8988T (cell line): ENCODE results near the gene LHFPL3.

Source experiments
- DNase-seq: peaks from one replicate; pipeline ENCODE4 v3.0.0; 2011

LHFPL3 gene

DNA sequence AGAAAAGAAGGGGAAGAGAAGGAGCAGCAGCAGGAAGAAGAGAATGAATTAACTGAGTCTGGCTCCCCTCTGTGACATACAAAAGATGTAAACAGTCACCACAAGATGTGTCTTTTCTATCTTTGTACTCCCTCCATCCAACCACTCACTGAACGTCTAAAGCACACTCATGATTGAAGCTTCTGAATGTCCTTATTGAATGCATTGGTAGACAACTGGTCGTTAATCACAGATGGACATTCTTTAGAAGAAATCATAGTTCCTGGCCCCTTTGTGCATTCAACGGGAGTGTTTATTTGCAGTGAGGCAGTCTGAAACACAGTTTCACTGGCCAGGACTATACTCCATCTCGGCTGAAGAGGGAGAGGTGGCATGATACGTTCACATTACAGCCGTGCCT is 479.3 kb downstream of the LHFPL3 start:
- no peak for DNase-seq

GRCh38 chr7:104809906-104810305 is 481.5 kb downstream of the LHFPL3 start:
- no peak for DNase-seq

DNA sequence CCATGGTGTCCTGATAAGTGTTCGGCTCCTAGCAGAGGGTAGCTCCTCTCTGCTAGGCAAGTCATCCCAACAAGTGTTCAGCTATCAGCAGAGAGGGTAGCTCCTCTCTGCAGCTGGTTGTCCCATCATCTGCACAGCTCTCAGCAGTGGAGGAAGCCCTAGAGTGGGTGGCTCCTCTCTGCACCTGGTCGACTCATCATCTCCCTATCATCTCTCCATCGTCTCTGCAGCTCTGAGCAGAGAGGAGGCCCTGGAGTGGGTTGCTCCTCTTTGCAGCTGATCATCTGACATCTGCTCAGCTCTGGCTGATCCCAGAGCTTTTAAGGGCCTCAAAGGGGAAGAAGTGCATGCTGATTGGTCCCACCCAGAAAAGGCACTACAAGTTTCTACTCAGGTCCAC is 485.7 kb downstream of the LHFPL3 start:
- DNase-seq: no peak

- DNase-seq: no peak
Measured at GRCh38 chr7:104814671-104815400, 486.4 kb downstream of the LHFPL3 start.

- no peak for DNase-seq
Measured at GRCh38 chr7:104816537-104816936, 488.1 kb downstream of the LHFPL3 start.

DNA sequence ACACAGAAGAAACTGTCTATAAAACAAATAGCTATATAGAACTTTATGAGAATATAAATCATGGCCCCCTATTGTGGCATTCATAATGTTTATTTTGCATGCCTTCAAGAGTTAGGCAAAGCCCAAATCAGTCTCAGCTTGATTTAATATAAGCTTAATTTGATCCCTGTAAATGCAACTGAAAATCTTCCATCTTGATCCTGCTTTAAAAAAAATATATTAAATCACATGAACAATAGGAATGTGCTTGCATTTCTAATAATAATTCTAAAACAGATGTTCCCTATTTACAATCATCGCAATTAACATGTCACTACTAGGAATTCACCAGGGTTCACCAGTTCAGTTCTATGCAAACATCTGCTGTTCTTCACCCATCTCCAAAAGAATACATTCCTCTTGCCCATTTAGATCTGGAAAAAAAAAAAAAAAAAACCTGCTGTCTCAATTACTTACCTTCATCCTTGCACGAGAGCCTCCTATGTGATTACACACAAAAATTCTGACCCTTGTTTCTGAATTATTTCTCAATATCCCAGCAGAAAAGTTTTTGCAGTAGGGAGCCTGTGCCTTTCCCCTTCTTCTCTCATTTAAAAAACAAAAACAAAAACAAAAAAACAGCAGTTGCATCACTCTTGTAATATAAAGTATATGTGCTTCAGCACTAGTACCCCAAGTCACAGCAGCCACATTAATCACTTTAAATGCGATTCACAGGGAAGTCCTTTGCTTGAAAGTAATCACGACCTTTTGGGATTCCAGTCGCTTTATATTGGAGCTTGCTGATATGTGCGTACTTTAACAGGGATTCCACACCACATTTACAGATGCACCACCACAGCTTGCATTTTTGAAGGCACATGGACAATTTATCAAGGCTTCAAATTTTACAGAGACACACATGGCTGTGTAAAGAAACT is 490.8 kb downstream of the LHFPL3 start:
- no peak for DNase-seq

DNA sequence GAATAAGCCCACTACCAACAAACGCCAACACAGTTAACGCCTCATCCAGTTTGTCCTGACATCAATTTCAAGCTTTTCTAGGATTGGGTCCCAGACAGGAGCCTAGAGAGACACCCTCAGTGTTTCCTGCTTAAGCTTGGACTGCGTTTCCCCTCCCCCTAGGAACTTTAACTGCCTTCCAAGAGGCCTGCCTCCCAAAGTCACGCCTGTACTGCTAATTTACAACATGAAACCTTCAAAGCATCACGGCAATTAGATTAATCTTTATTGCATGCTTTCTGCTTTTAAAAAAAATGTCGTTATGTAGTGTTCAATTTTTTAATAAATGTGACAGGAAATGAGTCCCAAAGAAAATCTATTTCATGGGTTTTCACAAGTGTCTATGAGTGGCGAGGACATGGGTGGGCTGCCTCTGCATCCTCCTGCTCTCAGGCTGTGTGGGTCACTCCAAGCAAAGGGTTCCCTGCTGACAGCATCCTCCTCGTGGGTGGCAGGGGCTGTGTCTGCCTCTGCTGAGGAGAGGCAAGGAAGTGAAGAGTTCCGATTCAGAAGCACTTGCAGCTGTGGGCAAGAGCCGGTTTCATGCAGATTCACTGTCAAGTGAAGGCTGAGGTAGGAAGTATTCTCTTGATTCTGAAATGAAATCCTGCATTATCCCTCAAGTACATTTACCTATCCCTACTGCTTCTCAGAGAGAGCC is 492.6 kb downstream of the LHFPL3 start:
- no peak for DNase-seq

DNA sequence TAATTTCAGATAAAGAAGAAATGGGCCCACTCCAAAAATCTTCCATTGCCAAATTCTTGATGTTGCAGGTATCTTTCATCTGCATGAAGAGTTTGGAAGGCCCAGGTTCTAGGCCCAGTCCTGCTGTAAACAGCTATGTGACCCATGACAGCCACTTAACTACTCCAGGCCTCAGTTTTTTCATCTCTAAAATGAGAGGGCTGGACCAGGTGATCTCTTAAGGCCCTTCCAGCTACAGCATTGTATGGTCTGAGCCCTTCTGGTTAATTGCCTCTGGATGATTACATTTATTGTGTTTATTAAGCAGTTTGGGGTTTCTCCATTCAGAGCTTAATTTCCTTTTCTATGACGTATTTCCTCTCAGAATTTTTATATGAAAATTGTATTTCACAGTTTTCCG is 494.8 kb downstream of the LHFPL3 start:
- DNase-seq: no peak

- no peak for DNase-seq
Measured at GRCh38 chr7:104825099-104825498, 496.7 kb downstream of the LHFPL3 start.

DNA sequence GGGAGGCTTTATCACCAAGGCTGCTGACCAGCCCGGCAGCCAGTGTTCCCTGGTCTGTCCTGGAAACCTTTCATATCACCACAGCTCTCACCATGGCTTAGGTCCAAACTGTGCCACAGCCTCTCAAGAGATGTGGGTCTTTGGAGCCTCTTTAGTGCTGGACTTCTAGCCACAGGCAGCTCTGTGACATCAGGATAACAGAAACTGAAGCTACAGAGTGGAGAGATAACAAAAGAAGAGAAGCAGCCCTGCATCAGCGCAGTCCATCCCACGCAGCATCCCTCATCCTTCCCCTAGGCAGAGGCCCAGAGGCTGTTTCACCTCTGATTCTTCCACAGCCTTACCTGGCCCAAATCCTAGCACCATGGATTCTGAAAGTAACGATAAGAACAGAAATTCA is 497.7 kb downstream of the LHFPL3 start:
- DNase-seq: no peak

- no peak for DNase-seq
Measured at GRCh38 chr7:104836976-104837375, 508.6 kb downstream of the LHFPL3 start.

DNA sequence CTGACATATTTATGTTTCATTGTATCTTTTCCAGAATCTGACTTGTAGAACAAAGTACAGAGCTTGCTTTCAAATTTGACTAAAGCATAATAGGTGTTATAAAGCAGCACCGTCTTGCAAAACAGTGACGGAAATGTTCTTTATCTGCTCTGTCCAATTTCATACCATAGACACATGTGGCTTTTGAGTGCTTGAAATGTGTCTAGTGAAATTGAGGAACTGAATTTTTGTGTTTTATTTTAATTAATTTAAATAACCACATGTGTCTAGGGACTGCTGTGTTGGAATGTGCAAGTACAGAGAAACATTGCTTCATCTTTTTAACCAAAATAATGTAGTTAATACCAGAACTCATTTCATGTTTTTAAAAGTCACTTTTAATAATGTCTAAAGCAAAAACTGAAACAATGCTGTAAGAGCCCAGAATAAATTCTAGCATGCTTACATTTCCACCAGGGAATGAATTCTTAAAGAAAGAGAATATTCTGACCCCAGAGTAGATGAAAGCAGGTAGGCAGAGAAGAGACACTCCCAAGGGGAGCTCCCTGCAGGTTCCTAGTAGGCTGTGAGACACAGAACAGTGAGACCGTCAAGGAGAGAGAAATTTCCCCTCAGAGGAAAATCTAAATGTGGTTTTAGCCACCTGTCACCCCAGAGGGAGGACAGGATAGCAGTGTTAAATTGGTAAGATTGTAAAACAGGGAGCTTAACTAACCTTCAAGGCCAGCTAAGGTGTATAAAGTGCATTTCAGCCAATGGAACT is 510.3 kb downstream of the LHFPL3 start:
- no peak for DNase-seq

DNA sequence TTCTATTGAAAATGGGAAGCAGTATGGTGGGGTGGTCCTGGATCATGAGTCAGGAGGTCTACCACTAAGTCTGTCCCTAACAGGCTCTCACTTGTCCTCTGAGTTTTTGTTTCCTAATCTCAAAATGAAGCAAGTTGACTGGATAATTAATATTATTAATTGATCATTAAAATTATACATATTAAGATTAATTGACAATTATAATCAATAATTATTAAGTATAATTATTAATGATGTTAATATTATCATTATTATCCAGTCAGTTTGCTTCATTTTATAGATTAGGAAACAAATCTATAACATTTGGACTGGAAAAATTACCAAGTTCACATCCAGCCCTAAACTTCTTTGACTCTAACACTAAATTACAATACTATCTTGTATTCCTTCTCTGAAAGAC is 511.4 kb downstream of the LHFPL3 start:
- no peak for DNase-seq

GRCh38 chr7:104841798-104842197 is 513.4 kb downstream of the LHFPL3 start:
- DNase-seq: no peak

- no peak for DNase-seq
Measured at GRCh38 chr7:104843198-104843597, 514.8 kb downstream of the LHFPL3 start.

GRCh38 chr7:104845557-104845956 is 517.2 kb downstream of the LHFPL3 start:
- DNase-seq: no peak

DNA sequence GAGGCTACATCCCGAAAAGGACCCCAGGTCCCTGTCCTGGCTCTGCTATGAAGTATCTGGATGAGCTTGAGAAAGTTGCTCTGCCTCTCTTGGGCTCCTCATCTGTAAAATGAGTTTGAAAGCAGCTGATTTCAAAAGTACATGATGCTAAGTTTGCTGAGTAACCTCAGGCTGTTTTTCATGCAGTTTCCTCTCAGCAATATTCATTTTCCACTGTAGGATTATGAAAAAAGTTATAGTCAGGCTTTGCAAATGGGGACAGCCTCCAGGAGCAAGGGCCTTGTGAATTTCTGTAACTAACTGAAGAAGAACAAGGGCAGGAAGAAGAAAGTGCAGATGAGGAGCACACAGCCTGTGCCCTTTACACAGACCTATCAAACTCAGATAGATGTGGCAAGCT is 518.3 kb downstream of the LHFPL3 start:
- no peak for DNase-seq

DNA sequence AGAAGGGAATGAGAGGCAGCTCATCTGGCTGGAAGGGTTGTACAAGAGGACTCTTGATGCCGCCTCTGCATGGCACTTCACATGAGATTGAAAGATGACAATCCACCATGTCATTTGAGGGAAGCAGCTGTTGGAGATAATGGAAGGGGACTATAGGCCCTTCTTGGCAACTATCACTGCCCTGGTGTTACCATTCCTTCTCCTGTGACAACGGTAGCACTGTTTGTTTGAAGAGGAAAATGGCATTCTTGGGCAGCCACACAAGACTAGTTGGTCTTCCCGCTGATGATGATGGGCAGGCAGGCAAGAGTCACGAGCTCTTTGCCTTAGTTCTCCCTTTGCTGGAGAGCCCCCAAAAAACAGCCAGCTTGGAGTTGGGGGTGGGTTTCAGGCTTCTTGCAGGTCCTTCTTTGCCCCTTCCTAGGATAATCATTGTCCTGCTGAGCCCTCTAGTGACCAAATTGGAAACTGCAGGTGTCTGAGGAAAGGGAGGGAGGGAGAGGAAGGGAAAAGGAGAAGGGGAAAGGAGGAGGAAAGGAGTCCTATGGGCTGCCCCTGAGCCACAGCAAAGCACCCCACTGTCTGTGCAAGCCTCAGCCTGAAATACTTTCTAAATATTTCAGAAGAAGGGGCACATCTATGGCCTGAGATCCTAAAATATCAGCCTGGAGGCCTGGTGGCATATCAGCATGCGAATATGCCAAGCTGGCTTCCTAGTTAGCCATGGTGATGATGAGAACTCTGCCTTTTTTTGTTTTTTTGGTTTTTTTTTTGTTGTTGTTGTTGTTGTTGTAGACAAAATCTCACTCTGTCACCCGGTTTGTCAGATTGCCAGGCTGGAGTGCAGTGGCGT is 520.0 kb downstream of the LHFPL3 start:
- DNase-seq: no peak

DNA sequence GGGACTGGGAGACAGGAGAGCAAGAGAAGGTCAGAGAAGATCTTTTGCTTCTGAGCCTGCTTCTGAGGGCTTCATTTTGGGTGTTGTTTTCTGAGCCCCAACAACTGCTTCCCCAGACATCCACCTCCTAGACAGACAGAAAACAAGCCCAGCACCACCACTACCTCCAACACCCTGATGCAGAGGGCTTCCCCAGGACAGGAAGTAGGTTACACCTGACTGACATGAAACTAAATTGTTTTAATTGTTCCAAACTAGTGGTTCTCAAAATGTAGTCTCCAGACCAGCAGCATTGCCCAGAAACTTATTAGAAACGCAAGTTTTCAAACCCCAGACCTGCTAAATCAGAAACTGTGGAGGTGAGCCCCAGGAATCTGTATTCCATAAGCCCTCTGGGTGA is 522.0 kb downstream of the LHFPL3 start:
- no peak for DNase-seq

- no peak for DNase-seq
Measured at GRCh38 chr7:104851268-104851667, 522.9 kb downstream of the LHFPL3 start.

DNA sequence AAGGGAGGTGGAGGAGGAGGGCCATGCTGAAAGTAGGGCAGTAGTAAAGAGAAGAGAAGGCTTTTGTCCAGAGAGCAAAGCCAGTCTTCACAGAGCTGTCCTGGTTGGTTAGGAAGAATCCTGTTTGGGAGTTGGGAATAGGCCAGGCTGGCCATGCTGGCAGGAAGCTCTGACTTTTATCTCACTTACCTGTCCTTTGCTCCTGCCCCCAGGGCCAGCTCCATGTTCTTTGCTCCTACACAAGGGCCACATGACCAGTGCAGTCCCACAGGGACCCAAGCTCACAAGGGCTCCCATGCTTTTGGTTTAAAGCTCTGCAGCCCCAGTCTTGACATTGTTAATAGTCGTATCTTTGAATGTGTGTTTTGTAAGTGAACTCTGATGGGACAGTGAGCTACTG is 524.0 kb downstream of the LHFPL3 start:
- no peak for DNase-seq

DNA sequence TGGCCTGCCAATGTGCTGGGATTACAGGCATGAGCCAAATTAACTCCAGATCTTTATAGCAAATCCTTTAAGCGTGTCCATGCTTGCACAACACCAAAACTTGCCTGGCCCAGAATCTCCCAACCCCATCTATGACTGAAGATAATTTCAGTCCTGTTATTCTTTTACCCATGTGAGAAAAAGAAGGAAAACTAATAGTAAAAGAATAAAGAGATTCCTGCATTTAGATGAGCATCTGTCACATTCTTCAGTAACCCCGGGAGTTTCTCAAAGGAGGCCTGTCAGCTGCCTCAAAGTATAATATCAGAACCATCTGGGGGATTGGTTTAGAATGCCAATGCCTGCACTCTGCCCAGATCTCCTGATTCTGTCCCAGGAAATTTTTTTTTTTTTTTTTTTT is 527.5 kb downstream of the LHFPL3 start:
- DNase-seq: no peak
